ENCODE results near the gene SLX9.

DNA sequence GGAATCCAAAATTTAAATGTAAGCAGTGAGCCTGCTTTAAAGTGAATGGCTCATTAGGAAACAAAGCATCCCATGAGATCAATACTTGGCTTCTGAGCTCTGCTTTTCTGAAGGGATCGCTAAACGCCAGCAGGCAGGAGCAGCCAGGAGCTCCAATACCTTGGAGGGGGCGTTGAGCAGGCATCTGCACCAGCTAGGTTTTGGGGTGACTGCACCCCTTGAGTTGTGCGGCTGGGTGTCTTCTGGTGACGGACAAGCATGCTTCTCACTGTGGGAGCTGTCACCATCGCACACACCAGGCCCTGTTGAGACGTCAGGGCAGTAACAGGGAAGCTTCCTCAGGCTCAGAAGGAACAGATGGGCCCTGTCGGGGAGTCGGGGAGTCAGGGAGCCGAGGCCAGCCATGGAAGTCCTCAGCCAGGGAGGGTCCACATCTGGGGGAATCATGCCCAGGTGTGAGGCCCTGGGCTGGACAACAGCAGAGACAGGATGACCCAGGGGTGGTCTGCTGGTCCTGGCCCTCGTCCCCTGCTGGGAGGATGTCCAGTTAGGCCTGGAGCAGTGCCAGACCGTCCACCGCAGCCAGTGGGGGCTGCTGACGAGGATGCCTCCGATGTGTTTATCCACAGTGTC, 76.7 kb downstream of the SLX9 start:
- TF ChIP-seq, protein P1, sequence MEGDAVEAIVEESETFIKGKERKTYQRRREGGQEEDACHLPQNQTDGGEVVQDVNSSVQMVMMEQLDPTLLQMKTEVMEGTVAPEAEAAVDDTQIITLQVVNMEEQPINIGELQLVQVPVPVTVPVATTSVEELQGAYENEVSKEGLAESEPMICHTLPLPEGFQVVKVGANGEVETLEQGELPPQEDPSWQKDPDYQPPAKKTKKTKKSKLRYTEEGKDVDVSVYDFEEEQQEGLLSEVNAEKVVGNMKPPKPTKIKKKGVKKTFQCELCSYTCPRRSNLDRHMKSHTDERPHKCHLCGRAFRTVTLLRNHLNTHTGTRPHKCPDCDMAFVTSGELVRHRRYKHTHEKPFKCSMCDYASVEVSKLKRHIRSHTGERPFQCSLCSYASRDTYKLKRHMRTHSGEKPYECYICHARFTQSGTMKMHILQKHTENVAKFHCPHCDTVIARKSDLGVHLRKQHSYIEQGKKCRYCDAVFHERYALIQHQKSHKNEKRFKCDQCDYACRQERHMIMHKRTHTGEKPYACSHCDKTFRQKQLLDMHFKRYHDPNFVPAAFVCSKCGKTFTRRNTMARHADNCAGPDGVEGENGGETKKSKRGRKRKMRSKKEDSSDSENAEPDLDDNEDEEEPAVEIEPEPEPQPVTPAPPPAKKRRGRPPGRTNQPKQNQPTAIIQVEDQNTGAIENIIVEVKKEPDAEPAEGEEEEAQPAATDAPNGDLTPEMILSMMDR (conservative IDR thresholded peaks at IDR 0.05; ENCODE audit: low read depth, low read length): no peak
- TF ChIP-seq EZH2 (IDR thresholded peaks at IDR 0.05; ENCODE audit: low read length, unreplicated experiment): no peak
